HepG2 (cell line): ENCODE measurements around the gene SLC30A4. TPM values are rescaled to one million over a fixed set of nuclear protein-coding genes. Genes with fewer than 3 reads are reported as not detected.

ENCODE experiments used
- ATAC-seq: fragments of 200-7000 bp; cut with Tn5 transposase; 3 replicates; pipeline ENCODE4 v1.9.1; 2020; ENCODE audit warnings: mild to moderate bottlenecking, moderate library complexity
- BruUV-seq: library from RNA; stranded (reverse); fragments of 400-500 nt; replicated peaks from 2 replicates; lab custom pipeline; 2021; lab: Mats Ljungman, UMichigan
- CTCF ChIA-PET: fragments of 300-600 bp; formaldehyde crosslinking; extraction: SDS; loops from one replicate; lab custom pipeline; 2021; ENCODE audit warnings: low total read pairs, inconsistent platforms, low intra/inter-chr PET ratio; lab: Yijun Ruan, JAX
- POLR2A ChIA-PET: fragments of 350-600 bp; sonication (Branson Sonifier 250); formaldehyde crosslinking; loops from one replicate; lab custom pipeline; 2020; ENCODE audit warnings: antibody characterized with exemption, inconsistent platforms; lab: Yijun Ruan, JAX
- DNase-seq: peaks from one replicate; pipeline ENCODE4 v3.0.0-alpha.2; 2015; ENCODE audit warnings: low spot score
- FAIRE-seq: peaks from 3 replicates; lab custom pipeline; 2011; peaks lifted over from hg19 to GRCh38; lab: Jason Lieb, UNC
- H2AFZ ChIP-seq: one replicate; pipeline ENCODE4 v1.6.1; 2011; ENCODE audit warnings: low read length, inconsistent platforms
- H3K27ac ChIP-seq: fragments of 300-600 bp; 3 replicates; pipeline ENCODE4 v1.8.0; 2011; ENCODE audit warnings: mixed run types, mild to moderate bottlenecking, mixed read lengths, low read length, inconsistent platforms; ENCODE audit not compliant: insufficient read depth; ENCODE audit errors: extremely low read length
- H3K27me3 ChIP-seq, 2 experiments: fragments of 200-600 bp in 1 of 2; 2 replicates in 1 of 2; 3 replicates in 1 of 2; pipeline versions ENCODE4 v1.6.0 to v1.8.0; 2011; ENCODE audit warnings: low read length in 2 of 2, mild to moderate bottlenecking in 2 of 2, moderate library complexity in 2 of 2, inconsistent platforms in 1 of 2; ENCODE audit not compliant: insufficient read depth in 2 of 2, control insufficient read depth in 1 of 2
- H3K36me3 ChIP-seq, 2 experiments: fragments of 200-600 bp in 1 of 2; replicated peaks in 1 of 2; 2 replicates in 1 of 2; 3 replicates in 1 of 2; pipeline versions ENCODE4 v1.5.1 to v1.8.0; 2011; ENCODE audit warnings: low read length in 2 of 2, inconsistent platforms in 1 of 2; ENCODE audit not compliant: insufficient read depth in 2 of 2, control insufficient read depth in 1 of 2
- H3K4me1 ChIP-seq: 2 replicates; pipeline ENCODE4 v1.5.1; 2012; ENCODE audit warnings: low read length, inconsistent platforms; ENCODE audit not compliant: insufficient read depth
- H3K4me2 ChIP-seq: 2 replicates; pipeline ENCODE4 v1.6.0; 2011; ENCODE audit warnings: low read depth, low read length, inconsistent platforms
- H3K4me3 ChIP-seq, 3 experiments: fragments of 200-600 bp in 1 of 3; sonication (generic), shearing (Covaris generic) in 1 of 3; replicated peaks in 1 of 3; 2 replicates each; pipeline ENCODE4 v1.5.1; 2011 to 2016; ENCODE audit warnings: low read length in 3 of 3, inconsistent platforms in 2 of 3, low read depth in 2 of 3, mild to moderate bottlenecking in 2 of 3, control low read depth in 1 of 3, mixed read lengths in 1 of 3; ENCODE audit not compliant: insufficient read depth in 1 of 3
- H3K79me2 ChIP-seq: one replicate; pipeline ENCODE4 v1.6.1; 2011; ENCODE audit warnings: low read length, inconsistent platforms; ENCODE audit not compliant: insufficient read depth
- H3K9ac ChIP-seq: 2 replicates; pipeline ENCODE4 v1.6.0; 2011; ENCODE audit warnings: mild to moderate bottlenecking, low read depth, low read length, inconsistent platforms; ENCODE audit not compliant: insufficient read depth
- H3K9me3 ChIP-seq: 2 replicates; pipeline ENCODE4 v1.5.1; 2012; ENCODE audit warnings: mild to moderate bottlenecking, low read length
- H4K20me1 ChIP-seq: 2 replicates; pipeline ENCODE4 v1.6.0; 2011; ENCODE audit warnings: inconsistent platforms, mild to moderate bottlenecking, low read length, moderate library complexity; ENCODE audit not compliant: insufficient read depth
- ARID4A ChIP-seq: sonication (generic); formaldehyde crosslinking; IDR thresholded peaks from 2 replicates; pipeline ENCODE4 v1.5.0; 2020; ENCODE audit warnings: mild to moderate bottlenecking, missing genetic modification reagents, borderline replicate concordance
- HOXA9 ChIP-seq: sonication (generic); formaldehyde crosslinking; IDR thresholded peaks from 2 replicates; pipeline ENCODE4 v1.8.1; 2022; ENCODE audit warnings: missing genetic modification reagents, mild to moderate bottlenecking, moderate library complexity, borderline replicate concordance
- LCORL ChIP-seq, 2 experiments: fragments of 450-650 bp in 1 of 2; sonication (generic) in 1 of 2; formaldehyde crosslinking in 1 of 2; IDR thresholded peaks; 2 replicates each; pipeline versions ENCODE4 v1.5.0 to v1.6.1; 2017 to 2020; ENCODE audit warnings: antibody characterized with exemption in 1 of 2, missing genetic modification reagents in 1 of 2
- PLSCR1 ChIP-seq: sonication (generic); formaldehyde crosslinking; IDR thresholded peaks from 2 replicates; pipeline ENCODE4 v1.5.0; 2020; ENCODE audit warnings: missing genetic modification reagents, mild to moderate bottlenecking, borderline replicate concordance
- POLR2A ChIP-seq, 2 experiments: IDR thresholded peaks; 2 replicates each; pipeline ENCODE4 v1.6.1; 2011; ENCODE audit warnings: low read depth in 2 of 2, low read length in 2 of 2, mild to moderate bottlenecking in 1 of 2, moderate library complexity in 1 of 2; ENCODE audit not compliant: insufficient read depth in 1 of 2
- PRDM15 ChIP-seq: sonication (generic); formaldehyde crosslinking; IDR thresholded peaks from 2 replicates; pipeline ENCODE4 v1.4.0; 2020; ENCODE audit warnings: missing genetic modification reagents
- SP2 ChIP-seq: sonication (generic); formaldehyde crosslinking; IDR thresholded peaks from 2 replicates; pipeline ENCODE4 v1.5.1; 2020; ENCODE audit warnings: mild to moderate bottlenecking, missing genetic modification reagents
- TRIM24 ChIP-seq: sonication (generic); formaldehyde crosslinking; IDR thresholded peaks from 2 replicates; pipeline ENCODE4 v1.8.0; 2022; ENCODE audit warnings: mild to moderate bottlenecking, missing genetic modification reagents
- U2AF2 ChIP-seq: fragments of 200-400 bp; formaldehyde crosslinking; IDR thresholded peaks from 2 replicates; pipeline ENCODE4 v1.6.1; 2017; ENCODE audit warnings: low read depth, mild to moderate bottlenecking, low read length
- ZBTB7B ChIP-seq: sonication (generic); formaldehyde crosslinking; IDR thresholded peaks from 2 replicates; pipeline ENCODE4 v1.4.0; 2020; ENCODE audit warnings: missing genetic modification reagents
- ZNF138 ChIP-seq: sonication (generic); formaldehyde crosslinking; IDR thresholded peaks from 2 replicates; pipeline ENCODE4 v1.5.0; 2020; ENCODE audit warnings: mild to moderate bottlenecking, low read depth, missing genetic modification reagents
- WGBS: methylation state at CpG from one replicate; pipeline ENCODE4 v1.1.6; 2017; ENCODE audit warnings: low lambda C conversion rate; 5-methylcytosine and 5-hydroxymethylcytosine counted together
- in situ Hi-C: cut with HindIII; loops from 2 replicates; pipeline ENCODE4 v1.10.0; 2017; ENCODE audit warnings: low pct_unique_long_range_greater_than_20kb; ENCODE audit not compliant: extremely low pct_ligation_motif_present
- intact Hi-C: fragments of 100-400 bp; cut with micrococcal nuclease; formaldehyde crosslinking; loops from one replicate; pipeline ENCODE4 v1.10.0; 2022; ENCODE audit not compliant: unreplicated experiment
- polyA plus RNA-seq, 8 experiments: library from polyadenylated mRNA; depleted of rRNA in 3 of 8; stranded (reverse) in 7 of 8; unstranded in 1 of 8; fragments of >200 nt; fragmentation: Illumina TruSeq in 4 of 8; extraction: Trizol in 4 of 8; gene quantifications; 2 replicates each; pipeline versions ENCODE4 v1.2.1 to v1.2.3, GENCODE V29; 2011 to 2016; ENCODE audit warnings: low read depth in 4 of 8, missing spikeins in 1 of 8, mixed read lengths in 1 of 8; ENCODE audit not compliant: insufficient read depth in 1 of 8
- total RNA-seq, 5 experiments: library from RNA; depleted of rRNA; stranded (reverse); fragments of >200 nt; fragmentation: Illumina TruSeq; extraction: Trizol; gene quantifications; 2 replicates each; pipeline ENCODE4 v1.2.3, GENCODE V29; 2016; ENCODE audit warnings: low read depth in 1 of 5
- TF ChIP-seq, protein P1 (sequence below): sonication (generic); formaldehyde crosslinking; IDR thresholded peaks from 2 replicates; pipeline ENCODE4 v1.8.1; 2023; ENCODE audit warnings: missing genetic modification reagents, mild to moderate bottlenecking, borderline replicate concordance

Gene SLC30A4
- total and polyA plus RNA-seq, 2 of the 13 experiments (the other 11 are each of a cell fraction or from before 2014, with no cell fraction given): 0.01 to 0.04 TPM

- TF ChIP-seq ARID4A (no peak), ZNF138 (CRISPR knock-in tag) (no peak), PLSCR1 (no peak), LCORL (IDR thresholded peaks at IDR 0.05) (no peak), LCORL (CRISPR knock-in tag; IDR thresholded peaks at IDR 0.05) (no peak), U2AF2 (no peak), ZBTB7B (CRISPR knock-in tag) (no peak), POLR2A (IDR thresholded peaks at IDR 0.05; ENCODE audit: insufficient read depth in 1 of 2, low read depth in 2 of 2, low read length in 2 of 2) (no peak)
Measured at GRCh38 chr15:45443645-45444044, 78.9 kb downstream of the SLC30A4 start (continued).

- no peaks in the 10 kb centered on the region for H3K79me2 ChIP-seq
- no peak overlapping the region for H3K4me2 ChIP-seq
- H4K20me1 ChIP-seq: no peaks in the 10 kb centered on the region
- in situ Hi-C loops: no loop called here
- H3K9ac ChIP-seq: no peak overlapping the region
- H3K4me1 ChIP-seq: peaks cover 44% of the 10 kb centered on the region
- ATAC-seq (no peak), DNase-seq (no peak), FAIRE-seq (no peak)
- H3K4me3 ChIP-seq: no peak overlapping the region
- H3K27ac ChIP-seq: no peak overlapping the region
- BruUV-seq: no TSS peak
- intact Hi-C loops: no loop called here
- H3K36me3 ChIP-seq: no peaks in the 10 kb centered on the region
- H3K9me3 ChIP-seq: no peaks in the 10 kb centered on the region
- ChIA-PET POLR2A (no interaction called here), CTCF (no interaction called here)
- 68% methylated on average over 4 of the region's 5 CpGs for WGBS
- no peak overlapping the region for H2AFZ ChIP-seq
- H3K27me3 ChIP-seq: peaks cover 0 to 25% of the 10 kb centered on the region in 2 experiments; a peak in 3 of 5 replicates
- TF ChIP-seq SP2 (CRISPR knock-in tag) (no peak), PRDM15 (CRISPR knock-in tag) (no peak), HOXA9 (CRISPR knock-in tag) (no peak), TRIM24 (CRISPR knock-in tag) (no peak)
- TF ChIP-seq, protein P1, sequence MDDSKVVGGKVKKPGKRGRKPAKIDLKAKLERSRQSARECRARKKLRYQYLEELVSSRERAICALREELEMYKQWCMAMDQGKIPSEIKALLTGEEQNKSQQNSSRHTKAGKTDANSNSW (CRISPR knock-in tag): no peak
Measured at GRCh38 chr15:45442507-45443135, 79.9 kb downstream of the SLC30A4 start.
